ENCODE measurements around the gene TRIM40.

DNA sequence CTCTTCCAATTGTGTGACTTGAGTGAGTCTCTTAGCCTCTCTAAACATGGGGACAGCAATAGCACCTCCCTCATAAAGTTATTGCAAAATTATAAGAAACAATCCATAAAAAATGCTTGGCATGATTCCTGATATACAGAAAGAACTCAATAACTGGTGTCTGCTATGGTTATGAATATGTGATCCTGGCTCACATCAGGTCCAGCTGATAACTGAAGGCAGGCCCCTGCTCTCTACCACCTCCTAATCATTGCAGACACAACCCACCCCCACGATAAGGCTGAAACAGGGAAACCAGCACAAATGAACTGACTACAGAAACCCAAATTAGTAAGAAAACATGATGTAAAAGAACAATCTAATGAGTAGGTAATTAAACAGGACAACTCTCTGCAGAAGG lies 32.8 kb downstream of the TRIM40 start:
- TF ChIP-seq, protein P1, sequence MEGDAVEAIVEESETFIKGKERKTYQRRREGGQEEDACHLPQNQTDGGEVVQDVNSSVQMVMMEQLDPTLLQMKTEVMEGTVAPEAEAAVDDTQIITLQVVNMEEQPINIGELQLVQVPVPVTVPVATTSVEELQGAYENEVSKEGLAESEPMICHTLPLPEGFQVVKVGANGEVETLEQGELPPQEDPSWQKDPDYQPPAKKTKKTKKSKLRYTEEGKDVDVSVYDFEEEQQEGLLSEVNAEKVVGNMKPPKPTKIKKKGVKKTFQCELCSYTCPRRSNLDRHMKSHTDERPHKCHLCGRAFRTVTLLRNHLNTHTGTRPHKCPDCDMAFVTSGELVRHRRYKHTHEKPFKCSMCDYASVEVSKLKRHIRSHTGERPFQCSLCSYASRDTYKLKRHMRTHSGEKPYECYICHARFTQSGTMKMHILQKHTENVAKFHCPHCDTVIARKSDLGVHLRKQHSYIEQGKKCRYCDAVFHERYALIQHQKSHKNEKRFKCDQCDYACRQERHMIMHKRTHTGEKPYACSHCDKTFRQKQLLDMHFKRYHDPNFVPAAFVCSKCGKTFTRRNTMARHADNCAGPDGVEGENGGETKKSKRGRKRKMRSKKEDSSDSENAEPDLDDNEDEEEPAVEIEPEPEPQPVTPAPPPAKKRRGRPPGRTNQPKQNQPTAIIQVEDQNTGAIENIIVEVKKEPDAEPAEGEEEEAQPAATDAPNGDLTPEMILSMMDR (IDR thresholded peaks at IDR 0.05), result no peak
- TF ChIP-seq SIN3A (IDR thresholded peaks at IDR 0.05; ENCODE audit: borderline replicate concordance, insufficient read depth, low read depth, low read length) (no peak), TCF7L2 (IDR thresholded peaks at IDR 0.05; ENCODE audit: low read depth, low read length) (no peak)

All from Panc1 (cell line).